ELF-1 (cell line): ENCODE data around the gene MYO3B.
A peak's percentile ranks its signal among the peaks of the same experiment; 100 is the strongest.

ENCODE experiments used
- DNase-seq: peaks from one replicate; pipeline ENCODE4 v3.0.0-alpha.2; 2016; ENCODE audit warnings: low read depth, low spot score

Gene MYO3B

GRCh38 chr2:170685591-170685990 is 507.6 kb downstream of the MYO3B start:
- DNase-seq = peak; percentile 60

GRCh38 chr2:170689481-170689880 is 511.5 kb downstream of the MYO3B start:
- no peak for DNase-seq

GRCh38 chr2:170690640-170691039 is 512.7 kb downstream of the MYO3B start:
- no peak for DNase-seq

- DNase-seq = no peak
These were observed 516.4 kb downstream of the MYO3B start for GRCh38 chr2:170694316-170694715.

GRCh38 chr2:170695521-170696410 is 517.8 kb downstream of the MYO3B start:
- no peak for DNase-seq

- no peak for DNase-seq
These were observed 519.0 kb downstream of the MYO3B start for GRCh38 chr2:170696948-170697347.

- no peak for DNase-seq
These were observed 523.1 kb downstream of the MYO3B start for GRCh38 chr2:170701011-170701410.

- no peak for DNase-seq
These were observed 526.0 kb downstream of the MYO3B start for GRCh38 chr2:170703776-170704476.
